Measurements from ENCODE around the gene THADA. TPM values are rescaled to one million over a fixed set of nuclear protein-coding genes. Genes with fewer than 3 reads are reported as not detected.
"Not testable (repeated sequence)": the region's sequence is repeated elsewhere in the genome, so short reads cannot be mapped to it uniquely, and the experiment has no call there.

The THADA gene
- total and polyA plus RNA-seq, 12 donors = 7.5 to 18.0 (median 15.2) TPM

GRCh38 chr2:43538034-43538670, 57.7 kb downstream of the THADA start:
- Histone ChIP-seq H3K9me3 (no peaks in the 10 kb centered on the region), H3K27me3 (no peaks in the 10 kb centered on the region), H3K4me1 (peaks cover 0 to 50% (median 0%) of the 10 kb centered on the region in 9 donors), H3K27ac (peak overlapping the region in 5 of 10 donors; percentile 17 to 69 (median 63)), H3K36me3 (peaks cover 0 to 58% (median 0%) of the 10 kb centered on the region in 9 donors), H3K4me3 (no peak overlapping the region)
- ATAC-seq (no peak), DNase-seq (no peak)
- TF ChIP-seq, protein P1, sequence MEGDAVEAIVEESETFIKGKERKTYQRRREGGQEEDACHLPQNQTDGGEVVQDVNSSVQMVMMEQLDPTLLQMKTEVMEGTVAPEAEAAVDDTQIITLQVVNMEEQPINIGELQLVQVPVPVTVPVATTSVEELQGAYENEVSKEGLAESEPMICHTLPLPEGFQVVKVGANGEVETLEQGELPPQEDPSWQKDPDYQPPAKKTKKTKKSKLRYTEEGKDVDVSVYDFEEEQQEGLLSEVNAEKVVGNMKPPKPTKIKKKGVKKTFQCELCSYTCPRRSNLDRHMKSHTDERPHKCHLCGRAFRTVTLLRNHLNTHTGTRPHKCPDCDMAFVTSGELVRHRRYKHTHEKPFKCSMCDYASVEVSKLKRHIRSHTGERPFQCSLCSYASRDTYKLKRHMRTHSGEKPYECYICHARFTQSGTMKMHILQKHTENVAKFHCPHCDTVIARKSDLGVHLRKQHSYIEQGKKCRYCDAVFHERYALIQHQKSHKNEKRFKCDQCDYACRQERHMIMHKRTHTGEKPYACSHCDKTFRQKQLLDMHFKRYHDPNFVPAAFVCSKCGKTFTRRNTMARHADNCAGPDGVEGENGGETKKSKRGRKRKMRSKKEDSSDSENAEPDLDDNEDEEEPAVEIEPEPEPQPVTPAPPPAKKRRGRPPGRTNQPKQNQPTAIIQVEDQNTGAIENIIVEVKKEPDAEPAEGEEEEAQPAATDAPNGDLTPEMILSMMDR (IDR thresholded peaks at IDR 0.05) = no peak
- intact Hi-C loops (cut with DNase I) = loop anchor here in 4 of 10 donors (5.0 to 10.0 kb wide), 4 partner anchors 523 to 711 kb away; no protein-coding TSS in a partner anchor
- 85 to 93% methylated on average over 1 of the region's 1 CpG for WGBS, 2 donors

- TF ChIP-seq, protein P1 (IDR thresholded peaks at IDR 0.05) = no peak
- Histone ChIP-seq H3K4me1 (peaks cover 0 to 50% (median 0%) of the 10 kb centered on the region in 9 donors), H3K4me3 (no peak overlapping the region), H3K36me3 (peaks cover 0 to 58% (median 0%) of the 10 kb centered on the region in 9 donors), H3K27me3 (no peaks in the 10 kb centered on the region), H3K9me3 (peaks cover 0 to 5% (median 0%) of the 10 kb centered on the region in 11 donors), H3K27ac (peak overlapping the region in 1 of 10 donors; percentile 17)
- ATAC-seq (no peak), DNase-seq (no peak)
- intact Hi-C loops (cut with DNase I) = loop anchor here in 4 of 10 donors (5.0 to 10.0 kb wide), 4 partner anchors 522 to 710 kb away; no protein-coding TSS in a partner anchor
- 93 to 95% methylated on average over 2 of the region's 2 CpGs for WGBS, 2 donors
Observed at GRCh38 chr2:43537137-43537536, 58.7 kb downstream of the THADA start.

DNA sequence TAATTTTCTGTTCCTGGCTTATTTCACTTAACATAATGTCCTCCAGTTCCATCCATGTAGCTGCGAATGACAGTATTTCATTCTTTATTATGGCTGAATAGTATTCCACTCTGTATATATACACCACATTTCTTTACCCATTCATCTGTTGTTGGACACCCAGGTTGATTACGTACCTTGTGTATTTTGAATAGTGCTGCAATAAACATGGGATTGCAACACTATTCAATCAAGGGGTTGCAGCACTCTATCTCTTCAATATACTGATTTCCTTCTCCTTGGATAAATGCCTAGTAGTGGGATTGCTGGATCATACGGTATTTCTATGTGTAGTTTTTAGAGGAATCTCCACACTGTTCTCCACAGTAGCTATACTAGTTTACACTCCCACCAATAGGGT, 61.3 kb downstream of the THADA start:
- TF ChIP-seq, protein P1 (IDR thresholded peaks at IDR 0.05) = no peak
- DNase-seq (no peak), ATAC-seq (no peak)
- WGBS, 2 donors = 96 to 97% methylated on average over 3 of the region's 3 CpGs
- H3K9me3 ChIP-seq = peaks cover 0 to 5% (median 0%) of the 10 kb centered on the region in 11 donors
- H3K4me1 ChIP-seq = peaks cover 0 to 29% (median 0%) of the 10 kb centered on the region in 9 donors
- H3K27ac ChIP-seq = no peak overlapping the region
- no peak overlapping the region for H3K4me3 ChIP-seq
- peaks cover 0 to 44% (median 0%) of the 10 kb centered on the region in 9 donors for H3K36me3 ChIP-seq
- no peaks in the 10 kb centered on the region for H3K27me3 ChIP-seq
- intact Hi-C loops (cut with DNase I) = loop anchor here in 2 of 10 donors (10.0 kb wide), 2 partner anchors 520 to 590 kb away; no protein-coding TSS in a partner anchor

DNA sequence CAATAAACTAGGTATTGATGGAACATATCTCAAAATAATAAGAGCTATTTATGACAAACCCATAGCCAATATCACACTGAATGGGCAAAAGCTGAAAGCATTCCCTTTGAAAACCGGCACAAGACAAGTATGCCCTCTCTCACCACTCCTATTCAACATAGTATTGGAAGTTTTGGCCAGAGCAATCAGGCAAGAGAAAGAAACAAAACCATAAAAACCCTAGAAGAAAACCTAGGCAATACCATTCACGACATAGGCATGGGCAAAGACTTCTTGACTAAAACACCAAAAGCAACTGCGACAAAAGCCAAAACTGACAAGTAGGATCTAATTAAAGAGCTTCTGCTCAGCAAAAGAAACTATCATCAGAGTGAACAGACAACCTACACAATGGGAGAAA, 63.3 kb downstream of the THADA start:
- WGBS, 2 donors = 99 to 100% methylated on average over 3 of the region's 3 CpGs
- not testable (repeated sequence) for H3K9me3 ChIP-seq, ATAC-seq

More for the DNA sequence above, 63.3 kb downstream of the THADA start:
- not testable (repeated sequence) for H3K27me3 ChIP-seq, DNase-seq, H3K4me3 ChIP-seq, H3K4me1 ChIP-seq, H3K27ac ChIP-seq
- intact Hi-C loops (cut with DNase I) = loop anchor here in 2 of 10 donors (10.0 kb wide), 2 partner anchors 518 to 588 kb away; no protein-coding TSS in a partner anchor
- peaks cover 0 to 30% (median 0%) of the 10 kb centered on the region in 9 donors for H3K36me3 ChIP-seq

All from heart right ventricle (tissue), 16 donors.